Activated CD4-positive, alpha-beta T cell treated with anti-CD3 and anti-CD28 coated beads for 24 hours (primary cell): ENCODE data around the gene C2CD2L.
"Not testable (repeated sequence)": the region's sequence is repeated elsewhere in the genome, so short reads cannot be mapped to it uniquely, and the experiment has no call there.

Source experiments
- DNase-seq, 2 donors: peaks; one replicate each; pipeline ENCODE4 v3.0.0-alpha.2; 2020; ENCODE audit warnings: low read depth in 2 of 2

Gene C2CD2L

GRCh38 chr11:119115484-119116234 is 8.5 kb downstream of the C2CD2L start:
- DNase-seq: no peak

DNA sequence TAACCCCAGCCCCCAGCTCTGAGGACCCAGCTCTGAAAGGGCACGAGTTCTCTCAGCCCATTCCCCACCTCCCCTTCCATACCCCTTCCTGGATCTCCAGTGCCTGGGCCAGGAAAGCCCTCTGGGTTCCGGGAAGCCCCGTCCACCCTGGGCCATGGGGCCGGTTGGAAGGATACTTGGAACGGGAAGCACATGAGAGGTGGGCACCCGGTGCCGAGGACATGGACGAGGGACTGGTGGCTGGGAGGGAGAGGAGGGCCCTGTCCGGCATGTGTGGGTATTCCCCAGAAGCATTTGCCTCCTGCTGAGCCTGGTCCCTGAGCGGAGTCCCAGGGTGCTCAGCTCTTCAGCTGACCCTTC is 9.1 kb downstream of the C2CD2L start:
- no peak for DNase-seq

DNA sequence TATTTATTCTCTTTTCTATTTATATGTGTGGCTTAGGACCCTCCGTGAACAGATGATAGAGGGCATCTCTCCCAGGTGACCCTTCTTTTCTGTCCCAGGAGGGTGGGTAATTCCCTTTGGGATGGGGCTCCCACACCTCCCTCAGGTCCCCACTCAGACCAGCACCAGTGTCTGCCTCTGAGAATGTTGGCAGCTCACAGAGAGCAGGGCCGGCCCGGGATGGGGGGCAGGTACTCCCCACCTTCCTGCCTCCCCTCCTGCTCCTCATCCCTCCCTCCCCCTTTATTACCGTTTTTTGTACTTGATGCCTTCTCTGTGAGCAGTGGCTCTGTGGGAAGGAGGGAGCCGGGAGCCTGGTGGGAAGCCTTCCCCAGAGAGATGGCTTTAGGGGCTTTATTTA is 9.5 kb downstream of the C2CD2L start:
- DNase-seq: no peak

DNA sequence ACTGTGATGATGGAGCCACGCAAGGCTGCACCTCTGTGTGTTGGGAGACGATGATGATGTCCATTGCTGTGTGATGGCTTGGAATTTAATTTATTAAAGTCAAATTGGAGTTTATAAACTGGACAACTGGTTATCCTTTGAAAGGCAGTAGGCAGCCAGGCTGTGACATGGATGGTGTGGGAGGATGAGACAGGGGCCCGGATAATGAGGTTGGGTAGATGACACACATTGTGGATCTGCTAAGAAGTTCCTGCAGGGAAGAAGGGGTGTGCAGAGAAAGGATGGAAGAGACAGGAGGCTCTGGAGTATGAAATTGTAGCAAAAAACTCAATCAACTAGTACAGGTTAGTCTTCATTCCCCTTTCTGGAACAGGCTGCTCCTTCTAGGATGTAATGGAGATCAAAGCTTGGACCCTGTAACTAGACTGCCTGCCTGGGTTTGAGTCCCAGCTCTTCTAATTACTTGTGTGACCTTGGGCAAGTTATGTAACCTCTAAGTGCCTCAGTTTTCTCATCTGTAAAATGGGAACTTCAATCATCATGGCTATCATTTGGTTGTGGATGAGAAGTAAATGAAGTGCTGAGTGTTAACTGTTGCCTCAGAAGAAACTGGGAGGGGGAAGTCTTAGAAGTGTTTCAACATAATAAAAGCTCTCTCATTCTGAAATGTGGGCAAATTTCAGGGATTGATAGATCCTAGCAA is 10.0 kb downstream of the C2CD2L start:
- DNase-seq: no peak

- DNase-seq: no peak
Observed at GRCh38 chr11:119118227-119118626, 11.1 kb downstream of the C2CD2L start.

- no peak for DNase-seq
Observed at GRCh38 chr11:119118946-119119345, 11.8 kb downstream of the C2CD2L start.

DNA sequence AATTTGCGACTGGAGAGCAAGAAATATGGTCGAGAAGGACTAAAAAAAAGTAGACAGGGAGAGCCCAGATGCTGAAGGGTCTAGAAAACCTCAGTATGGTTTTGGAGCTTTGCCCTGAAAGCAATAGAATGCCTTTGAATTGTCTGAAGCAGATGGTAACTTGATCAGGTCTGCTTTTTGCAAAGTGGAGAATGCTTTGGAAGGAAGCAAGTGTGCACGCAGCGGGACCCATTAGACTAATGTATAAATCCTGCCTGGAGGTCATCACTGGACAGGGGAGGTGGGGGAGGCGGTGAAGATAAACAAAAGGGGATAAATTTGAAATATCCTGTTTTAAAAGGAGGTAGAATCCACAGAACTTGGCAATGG is 13.5 kb downstream of the C2CD2L start:
- DNase-seq: no peak

GRCh38 chr11:119121008-119121810 is 14.1 kb downstream of the C2CD2L start, which contains the start of gene HINFP:
HINFP (plus strand) TSS chr11:119121580; CDS start chr11:119126945, 5,365 bp downstream.
- DNase-seq: peak; percentile 100

- no peak for DNase-seq
Observed at GRCh38 chr11:119121811-119122124, 14.6 kb downstream of the C2CD2L start.

- no peak for DNase-seq
Observed at GRCh38 chr11:119125821-119126220, 18.7 kb downstream of the C2CD2L start.

DNA sequence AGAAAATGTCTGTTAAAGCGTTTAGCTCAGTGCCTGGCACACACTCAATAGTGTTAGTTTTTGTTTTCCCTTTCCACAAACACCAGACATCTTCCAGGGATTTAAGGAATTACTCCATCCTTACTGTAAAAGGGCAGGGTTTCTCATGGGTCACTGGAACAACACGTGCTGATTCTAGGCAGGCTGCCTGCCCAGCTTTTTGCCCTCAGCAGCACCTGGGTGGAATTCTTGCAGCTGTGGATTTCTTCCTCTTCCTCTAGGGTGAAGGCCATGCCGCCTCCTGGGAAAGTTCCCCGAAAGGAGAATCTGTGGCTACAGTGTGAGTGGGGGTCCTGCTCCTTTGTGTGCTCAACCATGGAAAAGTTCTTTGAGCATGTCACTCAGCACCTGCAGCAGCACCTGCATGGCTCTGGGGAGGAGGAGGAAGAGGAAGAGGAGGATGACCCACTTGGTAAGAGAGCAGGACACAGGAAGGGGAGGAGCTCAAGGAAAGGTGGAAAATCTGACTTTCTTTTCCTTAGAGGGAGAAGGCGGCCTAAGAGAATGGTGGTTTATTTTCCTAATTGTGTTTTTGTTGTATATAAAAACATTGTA is 19.6 kb downstream of the C2CD2L start:
- no peak for DNase-seq

- DNase-seq: no peak
Observed at GRCh38 chr11:119130662-119131061, 23.5 kb downstream of the C2CD2L start.

DNA sequence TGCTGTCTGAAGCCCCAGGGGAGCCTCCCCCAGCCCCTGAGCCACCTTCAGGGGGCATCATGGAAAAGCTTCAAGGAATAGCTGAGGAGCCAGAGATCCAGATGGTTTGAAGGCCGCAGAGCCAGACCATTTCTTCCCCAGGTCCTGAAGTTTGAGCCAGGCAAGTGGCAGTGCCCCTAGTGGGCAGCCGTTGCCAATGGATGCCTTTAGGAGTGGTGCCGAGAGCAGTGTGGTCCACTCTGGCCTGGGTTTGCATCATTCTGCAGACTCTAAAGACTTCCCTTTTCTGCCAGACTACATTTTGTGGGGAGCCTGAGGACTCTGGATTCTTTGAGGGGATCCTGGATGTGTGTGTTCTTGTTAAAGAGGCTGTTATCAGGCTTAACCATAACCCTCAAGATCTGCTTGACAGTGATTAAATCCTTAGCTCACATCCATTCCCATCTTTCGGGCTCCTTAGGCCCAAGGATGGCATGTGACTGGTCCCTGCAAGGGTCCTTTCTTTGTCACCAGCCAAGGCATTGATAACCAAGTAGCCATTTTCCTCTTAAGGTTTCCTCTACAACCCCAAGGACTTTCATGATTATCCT is 27.3 kb downstream of the C2CD2L start:
- no peak for DNase-seq

GRCh38 chr11:119139276-119139675 is 32.1 kb downstream of the C2CD2L start:
- DNase-seq: not testable (repeated sequence)

DNA sequence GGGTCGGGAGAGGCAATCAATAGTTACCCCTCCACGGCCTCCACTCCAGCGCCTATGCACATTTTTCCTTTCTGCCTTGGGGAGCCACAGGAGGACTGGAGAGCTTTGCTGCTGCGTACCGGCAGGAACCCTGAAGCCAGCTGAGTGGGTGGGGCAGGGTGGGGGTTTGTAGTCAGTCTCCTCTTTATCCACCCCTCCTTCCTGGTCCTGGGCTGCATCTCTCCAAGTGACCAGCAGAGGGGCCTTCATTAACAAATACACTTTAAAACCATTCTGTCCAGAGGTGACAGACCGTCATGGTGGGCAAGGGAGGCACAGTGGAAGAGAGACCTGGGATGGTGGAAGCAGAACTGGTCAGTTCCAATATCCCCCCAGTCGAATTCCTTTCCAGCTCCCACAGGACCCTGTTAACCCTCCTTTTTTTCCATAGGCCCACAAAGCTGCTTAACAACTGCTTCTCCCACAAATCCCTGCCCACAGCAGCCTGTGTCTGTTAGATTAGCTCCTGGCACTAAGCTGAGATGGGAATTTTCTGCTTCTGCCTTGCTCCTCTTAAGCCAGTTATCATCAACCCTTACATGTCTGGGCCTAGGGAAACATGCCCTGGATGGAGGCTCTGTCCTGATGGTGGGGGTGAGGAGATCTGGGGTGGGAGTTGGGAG is 37.8 kb downstream of the C2CD2L start:
- DNase-seq: no peak

DNA sequence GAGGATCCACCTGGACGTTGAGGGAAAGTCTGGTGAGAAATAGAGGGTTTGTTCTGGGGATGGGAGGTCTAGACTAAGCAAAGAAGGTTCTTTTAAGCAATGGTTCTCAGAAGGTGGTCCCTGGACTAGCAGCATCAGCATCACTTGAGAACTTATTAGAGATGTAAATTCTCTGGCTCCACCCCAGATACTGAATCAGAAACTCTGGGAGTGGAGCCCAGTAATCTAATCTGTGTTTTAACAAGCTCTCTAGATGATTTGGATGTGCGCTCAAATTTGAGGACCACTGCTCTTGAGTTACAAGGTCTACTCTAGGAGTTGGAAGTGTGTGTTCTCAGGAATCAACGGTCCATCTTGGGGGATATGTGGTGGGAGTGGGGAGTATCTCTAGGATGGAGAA is 38.4 kb downstream of the C2CD2L start:
- no peak for DNase-seq

- DNase-seq: no peak
Observed at GRCh38 chr11:119147604-119148333, 40.6 kb downstream of the C2CD2L start.

GRCh38 chr11:119148720-119149017 is 41.5 kb downstream of the C2CD2L start:
- DNase-seq: no peak

- DNase-seq: no peak
Observed at GRCh38 chr11:119149018-119149785, 42.1 kb downstream of the C2CD2L start, which contains the start of gene ABCG4. ABCG4 (plus strand) TSS chr11:119149052; CDS start chr11:119149966, 914 bp downstream.

DNA sequence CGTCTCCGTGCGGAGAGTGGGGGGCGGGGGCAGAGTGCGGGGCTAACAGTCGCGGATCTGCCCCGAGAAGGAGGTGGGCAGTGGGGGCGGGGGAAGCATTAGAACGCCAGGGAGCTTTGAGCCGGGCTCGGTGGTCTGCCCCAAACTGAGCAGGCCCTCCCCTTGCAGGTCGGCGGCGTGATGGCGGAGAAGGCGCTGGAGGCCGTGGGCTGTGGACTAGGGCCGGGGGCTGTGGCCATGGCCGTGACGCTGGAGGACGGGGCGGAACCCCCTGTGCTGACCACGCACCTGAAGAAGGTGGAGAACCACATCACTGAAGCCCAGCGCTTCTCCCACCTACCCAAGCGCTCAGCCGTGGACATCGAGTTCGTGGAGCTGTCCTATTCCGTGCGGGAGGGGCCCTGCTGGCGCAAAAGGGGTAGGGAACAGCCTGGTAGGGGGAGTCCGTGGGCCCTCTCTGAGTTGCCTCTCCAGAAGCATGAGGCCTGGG is 42.7 kb downstream of the C2CD2L start:
- no peak for DNase-seq
